Mesodermal cell (in vitro differentiated cells): ENCODE measurements around the gene ALPP.
"Not testable (repeated sequence)": the region's sequence is repeated elsewhere in the genome, so short reads cannot be mapped to it uniquely, and the experiment has no call there.

Experiments used
- H3K27ac ChIP-seq: 2 replicates; pipeline ENCODE4 v1.7.0; 2013; ENCODE audit warnings: mild to moderate bottlenecking, low read depth, low read length, moderate library complexity; ENCODE audit not compliant: severe bottlenecking
- H3K36me3 ChIP-seq: 2 replicates; pipeline ENCODE4 v1.7.1; 2013; ENCODE audit warnings: mild to moderate bottlenecking, low read length, moderate library complexity; ENCODE audit not compliant: control insufficient read depth, insufficient read depth
- H3K4me1 ChIP-seq: one replicate; pipeline ENCODE4 v1.7.1; 2013; ENCODE audit warnings: mild to moderate bottlenecking, low read length; ENCODE audit not compliant: insufficient read depth, control insufficient read depth, poor library complexity, severe bottlenecking
- H3K4me3 ChIP-seq: 2 replicates; pipeline ENCODE4 v1.7.0; 2013; ENCODE audit warnings: low read length, control low read depth, mild to moderate bottlenecking; ENCODE audit not compliant: insufficient read depth, poor library complexity, severe bottlenecking; ENCODE audit errors: extremely low read depth
- H3K9me3 ChIP-seq: 2 replicates; pipeline ENCODE4 v1.7.1; 2013; ENCODE audit warnings: mild to moderate bottlenecking, low read length, moderate library complexity; ENCODE audit not compliant: control insufficient read depth
- WGBS, 2 experiments: methylation state at CpG; one replicate each; pipeline ENCODE4 v1.1.5; 2013; ENCODE audit warnings: missing lambda C conversion rate in 2 of 2; ENCODE audit not compliant: insufficient coverage in 2 of 2; 5-methylcytosine and 5-hydroxymethylcytosine counted together

The ALPP gene

DNA sequence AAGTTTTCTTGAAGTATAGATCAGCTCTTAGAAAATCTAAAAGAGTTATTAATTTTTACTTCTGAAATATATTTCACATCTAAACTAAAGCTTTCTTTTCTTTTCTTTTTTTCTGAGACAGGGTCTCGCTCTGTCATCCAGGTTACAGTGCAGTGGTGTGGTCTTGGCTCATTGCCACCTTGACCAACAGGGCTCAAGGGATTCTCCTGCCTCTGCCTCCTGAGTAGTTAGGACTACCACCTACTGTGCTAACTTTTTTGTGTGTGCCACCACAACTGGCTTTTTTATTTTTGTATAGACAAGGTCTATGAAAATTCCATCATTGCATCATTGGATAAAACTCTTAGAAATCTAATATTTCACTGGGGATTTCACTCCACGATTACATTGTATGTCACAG lies 18.1 kb downstream of the ALPP start:
- Histone ChIP-seq H3K4me3 (no peak overlapping the region), H3K36me3 (no peaks in the 10 kb centered on the region), H3K4me1 (no peaks in the 10 kb centered on the region), H3K27ac (no peak overlapping the region), H3K9me3 (no peaks in the 10 kb centered on the region)
- 100% methylated on average over 1 of the region's 2 CpGs; no CpG with 5 or more reads in 1 of the 2 experiments for WGBS, 2 experiments

DNA sequence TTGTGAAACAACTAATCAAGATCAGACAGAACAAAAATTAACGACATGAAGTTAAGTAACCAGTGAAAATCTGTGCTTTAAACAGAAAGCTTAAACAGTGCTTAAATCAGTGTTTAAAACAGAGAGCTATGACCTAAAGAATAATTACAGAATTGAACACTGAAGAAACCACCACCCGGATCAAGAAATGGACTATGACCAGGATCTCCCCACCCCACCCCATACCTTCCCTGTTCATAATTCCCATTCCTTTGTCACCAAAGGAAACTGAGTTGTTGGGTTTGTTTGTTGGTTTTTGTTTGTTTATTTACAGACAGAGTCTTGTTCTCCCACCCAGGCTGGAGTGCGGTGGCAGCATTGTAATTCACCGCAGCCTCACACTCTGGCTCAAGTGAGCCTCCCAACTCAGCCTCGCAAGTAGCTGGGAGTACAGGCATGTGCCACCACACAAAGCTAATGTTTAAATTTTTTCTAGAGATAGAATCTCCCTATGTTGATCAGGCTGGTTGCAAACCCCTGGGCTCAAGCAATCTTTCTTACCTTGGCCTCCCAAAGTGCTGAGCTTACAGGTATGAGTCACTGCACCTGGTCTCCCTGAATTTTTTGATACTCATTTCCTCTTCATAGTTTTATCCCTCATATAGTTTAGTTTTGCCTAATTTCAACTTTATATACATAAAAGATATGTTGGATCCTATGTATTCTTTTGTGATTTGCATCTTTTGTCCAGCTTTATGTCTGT lies 19.9 kb downstream of the ALPP start:
- Histone ChIP-seq H3K4me3 (no peak overlapping the region), H3K4me1 (no peaks in the 10 kb centered on the region), H3K36me3 (no peaks in the 10 kb centered on the region), H3K9me3 (no peaks in the 10 kb centered on the region), H3K27ac (no peak overlapping the region)
- 90 to 100% methylated on average over 2 to 3 of the region's 5 CpGs for whole genome bisulfite sequencing, 2 experiments

DNA sequence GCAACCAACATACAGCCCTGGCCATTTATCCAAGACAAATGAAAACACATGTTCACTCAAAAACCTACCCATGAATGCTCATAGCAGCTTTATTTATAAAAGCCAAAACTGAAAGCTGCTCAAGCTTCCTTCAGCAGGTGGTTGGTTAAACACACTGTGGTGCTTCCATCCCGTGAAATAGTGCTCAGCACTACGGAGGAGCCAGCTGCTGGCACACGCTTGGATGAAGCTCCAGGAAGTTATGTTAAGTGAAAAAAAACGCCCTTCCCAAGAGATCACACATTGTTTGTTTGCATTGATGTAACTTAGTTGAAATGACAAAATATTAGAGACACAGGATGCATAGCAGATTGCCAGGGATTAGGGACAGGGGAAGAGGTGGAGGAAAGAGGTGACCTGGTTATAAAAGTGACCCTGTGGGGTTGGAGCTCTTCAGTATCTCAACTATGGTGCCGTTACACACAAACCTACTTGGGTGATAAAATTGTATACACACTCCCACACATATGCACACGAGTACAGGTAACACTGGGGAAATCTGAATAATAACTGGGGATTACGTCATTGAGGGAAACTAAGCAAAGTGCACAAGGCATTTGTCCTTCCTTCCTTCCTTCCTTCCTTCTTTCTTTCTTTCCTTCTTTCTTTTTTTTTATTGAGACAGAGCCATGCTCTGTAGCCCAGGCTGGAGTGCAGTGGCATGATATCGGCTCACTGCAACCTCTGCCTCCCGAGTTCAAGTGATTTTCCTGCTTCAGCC lies 21.9 kb downstream of the ALPP start:
- 88 to 94% methylated on average over 6 to 7 of the region's 9 CpGs for WGBS, 2 experiments
- H3K4me3 ChIP-seq = no peak overlapping the region
- no peaks in the 10 kb centered on the region for H3K36me3 ChIP-seq
- no peak overlapping the region for H3K27ac ChIP-seq
- H3K9me3 ChIP-seq = no peaks in the 10 kb centered on the region
- H3K4me1 ChIP-seq = no peaks in the 10 kb centered on the region

DNA sequence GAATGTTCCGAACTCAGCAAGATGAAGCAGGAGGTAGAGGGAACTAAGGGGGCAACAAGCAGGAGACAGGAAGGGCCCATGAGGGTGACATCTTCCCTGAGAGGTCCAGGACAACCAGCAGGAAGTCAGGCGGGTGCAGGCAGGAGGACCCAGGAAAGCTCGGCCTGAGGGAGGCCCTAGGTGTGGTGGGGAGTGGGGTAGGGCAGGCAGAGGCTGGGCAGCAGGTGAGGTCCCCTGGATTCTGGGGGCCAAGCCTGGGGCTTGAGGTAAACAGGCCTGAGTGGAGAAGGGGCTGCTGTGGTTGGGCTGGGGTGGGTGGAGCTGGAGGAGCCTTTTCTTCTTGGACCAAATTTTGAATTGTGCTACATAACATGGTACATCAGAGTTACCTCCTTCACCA lies 24.0 kb downstream of the ALPP start:
- H3K9me3 ChIP-seq = no peaks in the 10 kb centered on the region
- no peaks in the 10 kb centered on the region for H3K4me1 ChIP-seq
- WGBS, 2 experiments = 96 to 100% methylated on average over 2 to 3 of the region's 3 CpGs
- H3K4me3 ChIP-seq = no peak overlapping the region
- no peaks in the 10 kb centered on the region for H3K36me3 ChIP-seq
- H3K27ac ChIP-seq = no peak overlapping the region

DNA sequence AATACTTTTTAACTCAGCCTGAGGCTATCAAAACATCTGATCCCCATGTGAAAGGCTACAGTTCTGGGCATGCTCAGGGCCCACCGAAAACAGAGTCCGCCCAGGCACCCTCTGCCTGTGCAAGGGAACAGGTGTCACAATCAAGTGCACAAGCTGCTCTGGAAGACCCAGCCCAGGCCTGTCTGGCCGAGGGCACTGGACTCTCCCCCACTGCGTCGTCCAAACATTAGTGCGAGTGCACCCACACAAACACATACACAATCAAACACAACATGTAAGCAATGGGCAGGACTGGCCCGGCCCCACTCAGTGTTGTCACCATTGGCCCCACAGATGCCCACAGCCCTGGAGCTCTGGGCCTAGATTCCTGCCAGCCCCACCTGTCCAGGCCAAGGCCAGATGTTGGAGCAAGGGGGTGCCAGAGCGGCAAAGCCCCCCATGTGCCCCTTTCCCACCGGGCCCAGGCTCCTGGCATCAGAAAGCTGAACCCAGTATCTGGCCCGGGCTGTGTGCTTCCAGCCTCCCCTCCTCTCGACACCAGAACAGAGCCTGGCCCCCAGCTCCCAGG lies 27.5 kb downstream of the ALPP start:
- Histone ChIP-seq H3K4me3 (no peak overlapping the region), H3K36me3 (no peaks in the 10 kb centered on the region), H3K9me3 (no peaks in the 10 kb centered on the region), H3K27ac (no peak overlapping the region), H3K4me1 (no peaks in the 10 kb centered on the region)
- WGBS, 2 experiments = 90% methylated on average over 5 to 11 of the region's 11 CpGs

DNA sequence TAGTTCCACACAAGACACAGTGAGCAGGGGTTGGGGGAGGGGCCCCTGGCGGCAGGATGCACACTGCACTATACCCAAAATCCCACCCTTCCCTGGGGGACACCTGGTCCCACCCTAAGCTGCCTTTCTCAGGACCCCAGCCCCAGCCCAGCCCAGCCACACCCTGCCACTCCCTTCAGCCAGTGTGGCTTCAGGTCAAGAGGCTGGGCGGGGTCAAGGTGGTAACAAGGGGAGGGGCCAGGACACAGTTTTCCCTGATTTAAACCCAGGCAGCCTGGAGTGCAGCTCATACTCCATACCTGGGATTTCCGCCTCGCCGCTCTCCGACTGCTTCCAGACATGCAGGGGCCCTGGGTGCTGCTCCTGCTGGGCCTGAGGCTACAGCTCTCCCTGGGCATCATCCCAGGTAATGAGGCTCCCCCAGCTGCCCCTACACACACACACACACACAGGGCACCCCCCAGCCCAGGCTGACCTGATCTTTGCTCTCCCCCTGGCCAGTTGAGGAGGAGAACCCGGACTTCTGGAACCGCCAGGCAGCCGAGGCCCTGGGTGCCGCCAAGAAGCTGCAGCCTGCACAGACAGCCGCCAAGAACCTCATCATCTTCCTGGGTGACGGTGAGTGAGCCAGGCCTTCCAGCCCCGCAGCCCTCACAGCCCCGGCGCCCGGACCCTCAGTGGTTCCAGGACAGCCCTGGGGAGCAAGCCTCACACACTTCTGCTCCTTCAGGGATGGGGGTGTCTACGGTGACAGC lies 28.2 kb downstream of the ALPP start, which contains the start of gene ALPG:
Gene ALPG, plus strand, starts transcription at position 289 of the 755 bp plus-strand sequence. Its CDS starts 51 bp downstream, at position 340.
- no peak within 1 kb of the TSS for H3K4me3 ChIP-seq
- no peaks in the 10 kb centered on the region for H3K36me3 ChIP-seq
- no peaks in the 10 kb centered on the region for H3K4me1 ChIP-seq
- no peaks in the 10 kb centered on the region for H3K9me3 ChIP-seq
- 92 to 95% methylated on average over 12 to 14 of the region's 17 CpGs for WGBS, 2 experiments
- no peak within 1 kb of the TSS for H3K27ac ChIP-seq

DNA sequence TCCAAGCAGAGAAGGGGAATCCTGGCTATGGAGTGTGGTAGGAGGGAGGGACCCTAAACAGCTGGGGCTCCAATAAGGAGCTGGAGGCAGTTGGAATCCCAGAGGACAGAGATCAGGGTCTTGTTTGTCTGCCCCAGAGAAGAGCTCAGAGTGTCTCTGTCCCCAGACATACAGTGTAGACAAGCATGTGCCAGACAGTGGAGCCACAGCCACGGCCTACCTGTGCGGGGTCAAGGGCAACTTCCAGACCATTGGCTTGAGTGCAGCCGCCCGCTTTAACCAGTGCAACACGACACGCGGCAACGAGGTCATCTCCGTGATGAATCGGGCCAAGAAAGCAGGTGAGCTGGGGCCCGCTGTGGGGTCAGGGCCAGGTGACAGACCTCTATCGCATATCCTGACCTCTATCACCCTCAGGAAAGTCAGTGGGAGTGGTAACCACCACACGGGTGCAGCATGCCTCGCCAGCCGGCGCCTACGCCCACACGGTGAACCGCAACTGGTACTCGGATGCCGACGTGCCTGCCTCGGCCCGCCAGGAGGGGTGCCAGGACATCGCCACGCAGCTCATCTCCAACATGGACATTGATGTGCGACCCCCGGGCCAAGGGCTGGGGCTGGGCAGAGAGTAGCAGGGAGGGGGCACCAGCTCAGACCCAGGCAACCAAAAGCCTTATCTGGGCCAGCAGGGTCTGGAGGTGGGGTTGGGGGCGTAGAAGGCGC lies 29.0 kb downstream of the ALPP start:
- not testable (repeated sequence) for H3K4me1 ChIP-seq, H3K27ac ChIP-seq, H3K9me3 ChIP-seq, H3K4me3 ChIP-seq, H3K36me3 ChIP-seq
- 94 to 96% methylated on average over 18 to 24 of the region's 30 CpGs for WGBS, 2 experiments

DNA sequence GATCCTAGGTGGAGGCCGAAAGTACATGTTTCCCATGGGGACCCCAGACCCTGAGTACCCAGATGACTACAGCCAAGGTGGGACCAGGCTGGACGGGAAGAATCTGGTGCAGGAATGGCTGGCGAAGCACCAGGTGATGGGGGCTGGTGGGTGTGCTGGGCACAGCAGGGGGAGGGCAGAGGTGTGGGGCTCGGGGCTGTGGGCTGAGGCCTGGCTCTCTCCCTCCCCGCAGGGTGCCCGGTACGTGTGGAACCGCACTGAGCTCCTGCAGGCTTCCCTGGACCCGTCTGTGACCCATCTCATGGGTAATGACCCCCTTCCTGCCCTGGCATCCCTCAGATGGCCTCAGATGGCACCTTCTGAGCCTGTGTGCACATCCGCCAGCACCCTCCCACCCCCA lies 29.7 kb downstream of the ALPP start:
- not testable (repeated sequence) for H3K36me3 ChIP-seq, H3K9me3 ChIP-seq, H3K4me1 ChIP-seq, H3K27ac ChIP-seq, H3K4me3 ChIP-seq
- 94 to 100% methylated on average over 2 to 4 of the region's 10 CpGs for WGBS, 2 experiments

DNA sequence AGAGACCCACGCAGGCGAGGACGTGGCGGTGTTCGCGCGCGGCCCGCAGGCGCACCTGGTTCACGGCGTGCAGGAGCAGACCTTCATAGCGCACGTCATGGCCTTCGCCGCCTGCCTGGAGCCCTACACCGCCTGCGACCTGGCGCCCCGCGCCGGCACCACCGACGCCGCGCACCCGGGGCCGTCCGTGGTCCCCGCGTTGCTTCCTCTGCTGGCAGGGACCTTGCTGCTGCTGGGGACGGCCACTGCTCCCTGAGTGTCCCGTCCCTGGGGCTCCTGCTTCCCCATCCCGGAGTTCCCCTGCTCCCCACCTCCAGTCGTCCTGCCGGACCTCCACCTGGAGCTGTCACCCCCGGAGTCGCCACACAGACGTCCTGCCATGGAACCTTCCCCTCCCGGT lies 31.1 kb downstream of the ALPP start:
- not testable (repeated sequence) for H3K4me3 ChIP-seq, H3K9me3 ChIP-seq, H3K27ac ChIP-seq, H3K36me3 ChIP-seq, H3K4me1 ChIP-seq
- 95 to 96% methylated on average over 22 to 25 of the region's 40 CpGs for WGBS, 2 experiments

DNA sequence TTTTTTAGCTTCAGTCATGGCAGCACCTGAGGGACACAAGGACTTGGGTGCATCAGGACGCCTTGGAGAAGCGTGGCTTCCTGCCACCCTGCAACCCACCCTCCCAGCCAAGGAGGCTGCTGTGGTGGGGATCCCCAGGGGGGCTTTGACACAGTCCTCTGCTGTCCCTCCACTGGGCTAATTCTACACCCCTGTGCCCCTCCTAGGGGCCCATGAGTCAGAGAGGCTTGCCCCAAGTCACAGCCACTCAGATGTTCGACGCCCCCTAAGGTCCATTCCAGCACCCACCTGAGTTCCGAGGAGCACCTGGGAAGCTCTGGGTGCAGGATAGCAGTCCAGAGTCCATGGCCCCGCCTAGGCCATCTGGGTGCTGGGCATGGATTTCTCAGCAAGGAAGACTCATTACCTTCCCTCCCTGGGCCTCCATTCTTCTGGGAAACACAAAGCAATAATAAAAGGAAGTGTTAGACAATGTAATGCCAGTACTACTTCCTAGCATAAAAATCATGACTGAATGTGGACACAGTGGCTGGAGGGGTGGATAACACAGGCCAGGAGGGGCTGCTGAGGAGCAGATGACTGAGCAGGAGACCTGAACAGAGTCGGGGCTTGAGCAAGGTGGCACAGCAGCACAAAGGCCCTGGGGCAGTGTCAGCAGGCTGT lies 31.8 kb downstream of the ALPP start:
- Histone ChIP-seq H3K9me3 (no peaks in the 10 kb centered on the region), H3K27ac (no peak overlapping the region), H3K4me1 (no peaks in the 10 kb centered on the region), H3K4me3 (no peak overlapping the region), H3K36me3 (no peaks in the 10 kb centered on the region)
- 91 to 93% methylated on average over 5 to 7 of the region's 7 CpGs for WGBS, 2 experiments
